NCI-H2196 treated with DMSO at 0.1 percent for 48 hours (cell line): ENCODE data around the gene WDR20.
"Not testable (repeated sequence)": the region's sequence is repeated elsewhere in the genome, so short reads cannot be mapped to it uniquely, and the experiment has no call there.

Source experiments
- DNase-seq: peaks from one replicate; lab custom pipeline; 2025; ENCODE audit not compliant: unreplicated experiment; lab: John Stamatoyannopoulos, UW

Gene WDR20

GRCh38 chr14:102164965-102165364 is 25.3 kb downstream of the WDR20 start:
- DNase-seq, result no peak

- DNase-seq, result no peak
Observed at GRCh38 chr14:102170061-102170460, 30.4 kb downstream of the WDR20 start.

GRCh38 chr14:102171173-102172020 is 31.7 kb downstream of the WDR20 start:
- no peak for DNase-seq

- not testable (repeated sequence) for DNase-seq
Observed at GRCh38 chr14:102172021-102172272, 32.2 kb downstream of the WDR20 start.

GRCh38 chr14:102172721-102173120 is 33.0 kb downstream of the WDR20 start:
- DNase-seq, result not testable (repeated sequence)

GRCh38 chr14:102177161-102177560 is 37.5 kb downstream of the WDR20 start:
- DNase-seq, result no peak

GRCh38 chr14:102178806-102179205 is 39.1 kb downstream of the WDR20 start:
- DNase-seq, result no peak

- no peak for DNase-seq
Observed at GRCh38 chr14:102180248-102180998, 40.7 kb downstream of the WDR20 start.

GRCh38 chr14:102181187-102181586 is 41.5 kb downstream of the WDR20 start:
- DNase-seq, result no peak

GRCh38 chr14:102182190-102182589 is 42.5 kb downstream of the WDR20 start:
- no peak for DNase-seq

GRCh38 chr14:102182936-102183619 is 43.4 kb downstream of the WDR20 start:
- no peak for DNase-seq

- no peak for DNase-seq
Observed at GRCh38 chr14:102183886-102184285, 44.2 kb downstream of the WDR20 start.

GRCh38 chr14:102184316-102185035 is 44.8 kb downstream of the WDR20 start:
- DNase-seq, result no peak

GRCh38 chr14:102185360-102185759 is 45.7 kb downstream of the WDR20 start:
- no peak for DNase-seq

- DNase-seq, result no peak
Observed at GRCh38 chr14:102187044-102187443, 47.3 kb downstream of the WDR20 start.

GRCh38 chr14:102187568-102188001 is 47.9 kb downstream of the WDR20 start:
- DNase-seq, result no peak

- no peak for DNase-seq
Observed at GRCh38 chr14:102188187-102188586, 48.5 kb downstream of the WDR20 start.

GRCh38 chr14:102189874-102190273 is 50.2 kb downstream of the WDR20 start:
- no peak for DNase-seq

- no peak for DNase-seq
Observed at GRCh38 chr14:102192840-102193502, 53.3 kb downstream of the WDR20 start.

GRCh38 chr14:102194856-102195255 is 55.2 kb downstream of the WDR20 start:
- DNase-seq, result no peak

GRCh38 chr14:102195446-102195845 is 55.7 kb downstream of the WDR20 start:
- DNase-seq, result no peak
